ENCODE data around the gene CELF2. TPM values are rescaled to one million over a fixed set of nuclear protein-coding genes. Genes with fewer than 3 reads are reported as not detected.

The CELF2 gene
- total and polyA plus RNA-seq, 2 experiments from 2014 or later = 14.4 to 26.5 TPM

DNA sequence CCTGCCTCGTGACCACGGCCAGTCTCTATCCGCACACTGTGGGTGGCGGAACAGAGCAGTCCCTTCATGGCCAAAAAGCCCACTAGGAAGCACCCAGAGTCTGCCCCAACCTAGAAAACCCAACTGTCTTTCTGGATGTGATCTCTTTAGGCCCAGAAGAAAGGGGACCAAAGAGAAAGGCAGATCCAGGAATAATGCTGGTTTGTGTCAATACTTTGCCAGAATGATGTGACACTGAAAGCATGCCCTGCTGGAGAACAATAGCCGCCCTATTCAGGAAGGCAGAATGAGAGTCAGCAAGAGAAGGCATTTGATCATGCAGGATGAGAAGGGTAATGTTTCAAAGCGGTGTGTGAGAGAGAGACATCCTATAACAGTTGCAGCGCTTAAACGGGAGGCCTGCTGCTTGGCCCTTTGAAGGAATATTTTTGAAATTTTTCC is 319.1 kb downstream of the CELF2 start:
- Histone ChIP-seq H2AFZ (no peak overlapping the region), H3K4me1 (ENCODE audit: insufficient read depth) (no peaks in the 10 kb centered on the region), H3K4me2 (ENCODE audit: unreplicated experiment) (no peak overlapping the region), H3K27me3 (replicated peaks; ENCODE audit: insufficient read depth) (no peaks in the 10 kb centered on the region; the same call in 1 of the 2 replicates), H3K9me3 (ENCODE audit: low read depth) (no peaks in the 10 kb centered on the region), H3K9me2 (ENCODE audit: insufficient read depth) (no peaks in the 10 kb centered on the region), H3K9ac (no peak overlapping the region), H3K79me2 (ENCODE audit: insufficient read depth) (no peaks in the 10 kb centered on the region), H3K36me3 (ENCODE audit: low read depth) (no peaks in the 10 kb centered on the region), H3K4me3 (no peak overlapping the region), H3K27ac (no peak overlapping the region), H3F3A (ENCODE audit: insufficient read depth) (no peaks in the 10 kb centered on the region), H4K20me1 (ENCODE audit: insufficient read depth) (no peaks in the 10 kb centered on the region)
- 30 to 34% methylated on average over 8 of the region's 8 CpGs for WGBS, 2 experiments (ENCODE audit: low coverage in 1 of 2, low lambda C conversion rate in 2 of 2, missing lambda C conversion rate in 2 of 2)
- no peak for TF ChIP-seq EZH2 (IDR thresholded peaks at IDR 0.05; ENCODE audit: insufficient read depth, poor library complexity, severe bottlenecking)
- no peak for TF ChIP-seq EZH2phosphoT487 (IDR thresholded peaks at IDR 0.05; ENCODE audit: insufficient read depth, low read depth)
- DNase-seq = peak; percentile 12
- in situ Hi-C loops (cut with MboI) = no loop called here

DNA sequence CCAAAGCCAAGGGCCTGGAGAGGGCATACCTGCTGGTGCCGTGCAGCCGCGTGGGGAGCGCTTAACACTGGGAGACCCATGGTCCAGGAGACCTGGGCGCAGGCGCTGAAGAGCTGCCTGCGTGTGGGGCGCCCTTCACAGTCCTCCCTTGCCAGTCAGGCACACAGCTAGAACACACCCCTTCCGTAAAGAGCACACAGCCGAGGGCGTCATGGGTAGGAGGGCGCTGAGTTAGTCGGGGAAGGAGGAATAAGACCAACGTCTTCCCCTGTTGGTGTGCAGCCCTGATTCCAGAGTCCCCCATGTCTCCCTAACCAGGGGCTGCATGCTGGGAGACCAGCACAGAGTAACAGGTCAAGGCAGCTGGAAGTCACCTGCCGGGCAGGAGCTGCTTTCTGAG is 319.8 kb downstream of the CELF2 start:
- in situ Hi-C loops (cut with MboI) = no loop called here
- Histone ChIP-seq H3K4me3 (no peak overlapping the region), H3K27me3 (replicated peaks; ENCODE audit: insufficient read depth) (no peaks in the 10 kb centered on the region; the same call in 1 of the 2 replicates), H2AFZ (no peak overlapping the region), H3K79me2 (ENCODE audit: insufficient read depth) (no peaks in the 10 kb centered on the region), H3K9me3 (ENCODE audit: low read depth) (no peaks in the 10 kb centered on the region), H3K4me1 (ENCODE audit: insufficient read depth) (no peaks in the 10 kb centered on the region), H3K36me3 (ENCODE audit: low read depth) (no peaks in the 10 kb centered on the region), H3K9me2 (ENCODE audit: insufficient read depth) (no peaks in the 10 kb centered on the region), H3F3A (ENCODE audit: insufficient read depth) (no peaks in the 10 kb centered on the region), H3K9ac (no peak overlapping the region), H4K20me1 (ENCODE audit: insufficient read depth) (no peaks in the 10 kb centered on the region), H3K4me2 (ENCODE audit: unreplicated experiment) (no peak overlapping the region), H3K27ac (no peak overlapping the region)
- 45 to 52% methylated on average over 14 to 15 of the region's 15 CpGs for WGBS, 2 experiments (ENCODE audit: low coverage in 1 of 2, low lambda C conversion rate in 2 of 2, missing lambda C conversion rate in 2 of 2)
- TF ChIP-seq EZH2phosphoT487 (IDR thresholded peaks at IDR 0.05; ENCODE audit: insufficient read depth, low read depth) (no peak), EZH2 (IDR thresholded peaks at IDR 0.05; ENCODE audit: insufficient read depth, poor library complexity, severe bottlenecking) (no peak)
- DNase-seq = no peak

DNA sequence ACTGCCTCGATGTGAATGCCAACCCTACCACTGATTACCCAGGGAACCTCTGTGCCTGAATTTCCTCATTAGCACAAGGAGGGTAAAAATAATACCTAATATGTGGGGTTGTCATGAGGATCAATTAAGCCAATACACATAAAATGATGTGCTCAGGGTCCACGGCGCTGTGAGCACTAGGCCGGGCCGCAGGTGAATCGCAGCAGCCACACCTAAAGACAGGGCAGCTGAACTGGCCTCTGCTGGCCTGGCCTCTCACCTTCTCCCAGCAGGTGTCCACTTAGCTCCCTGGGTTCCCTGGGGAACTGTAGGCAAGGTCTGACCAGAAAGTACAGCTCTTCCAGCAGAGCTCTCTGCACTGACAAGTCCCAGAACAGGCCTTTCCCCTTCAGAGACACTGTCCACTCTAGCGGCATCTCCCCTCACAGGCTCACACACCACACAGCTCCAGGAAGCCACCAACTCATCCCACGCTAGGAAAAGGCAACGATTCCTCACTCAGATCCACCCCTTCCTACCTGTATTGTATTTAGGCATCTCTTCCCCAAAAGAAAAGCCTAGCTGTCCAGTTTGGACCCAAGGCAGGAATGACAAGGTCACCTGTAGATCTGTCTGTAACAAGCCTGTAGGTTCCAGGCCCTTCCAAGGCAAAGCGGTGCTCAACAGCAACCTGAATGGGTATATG is 320.6 kb downstream of the CELF2 start:
- TF ChIP-seq EZH2phosphoT487 (IDR thresholded peaks at IDR 0.05; ENCODE audit: insufficient read depth, low read depth) (no peak), EZH2 (IDR thresholded peaks at IDR 0.05; ENCODE audit: insufficient read depth, poor library complexity, severe bottlenecking) (no peak)
- no peak for DNase-seq
- Histone ChIP-seq H3K27ac (no peak overlapping the region), H3K27me3 (replicated peaks; ENCODE audit: insufficient read depth) (no peaks in the 10 kb centered on the region; the same call in 1 of the 2 replicates), H2AFZ (no peak overlapping the region), H4K20me1 (ENCODE audit: insufficient read depth) (no peaks in the 10 kb centered on the region), H3K4me3 (no peak overlapping the region), H3K4me2 (ENCODE audit: unreplicated experiment) (no peak overlapping the region), H3F3A (ENCODE audit: insufficient read depth) (no peaks in the 10 kb centered on the region), H3K9me2 (ENCODE audit: insufficient read depth) (no peaks in the 10 kb centered on the region), H3K79me2 (ENCODE audit: insufficient read depth) (no peaks in the 10 kb centered on the region), H3K4me1 (ENCODE audit: insufficient read depth) (no peaks in the 10 kb centered on the region), H3K9ac (no peak overlapping the region), H3K36me3 (ENCODE audit: low read depth) (no peaks in the 10 kb centered on the region), H3K9me3 (ENCODE audit: low read depth) (no peaks in the 10 kb centered on the region)
- WGBS, 2 experiments (ENCODE audit: low coverage in 1 of 2, low lambda C conversion rate in 2 of 2, missing lambda C conversion rate in 2 of 2) = 69 to 72% methylated on average over 10 of the region's 10 CpGs
- in situ Hi-C loops (cut with MboI) = no loop called here

DNA sequence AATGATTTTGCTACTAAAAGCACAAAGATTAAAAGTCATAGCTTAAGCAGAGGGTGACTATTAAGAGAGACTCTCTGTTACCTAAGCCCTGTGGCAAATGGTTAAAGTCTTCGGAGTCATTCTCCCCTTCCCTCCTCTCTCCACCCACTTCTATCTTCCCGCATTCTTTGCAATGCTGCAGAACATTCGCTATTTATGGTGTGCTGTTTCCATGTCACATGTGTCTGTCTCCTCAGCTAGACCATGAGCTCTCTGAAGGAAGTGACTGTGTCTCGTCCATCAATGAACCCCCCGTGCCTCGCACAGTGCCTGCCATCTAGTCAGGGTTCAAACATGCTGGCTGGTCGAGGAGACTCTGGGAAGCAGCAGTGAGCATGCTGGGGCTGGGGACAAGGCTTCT is 321.3 kb downstream of the CELF2 start:
- no peak for DNase-seq

More for the DNA sequence above, 321.3 kb downstream of the CELF2 start:
- TF ChIP-seq EZH2phosphoT487 (IDR thresholded peaks at IDR 0.05; ENCODE audit: insufficient read depth, low read depth) (no peak), EZH2 (IDR thresholded peaks at IDR 0.05; ENCODE audit: insufficient read depth, poor library complexity, severe bottlenecking) (no peak)
- 11 to 14% methylated on average over 7 of the region's 7 CpGs for WGBS, 2 experiments (ENCODE audit: low coverage in 1 of 2, low lambda C conversion rate in 2 of 2, missing lambda C conversion rate in 2 of 2)
- no peaks in the 10 kb centered on the region for H3K4me1 ChIP-seq (ENCODE audit: insufficient read depth)
- no peak overlapping the region for H3K4me2 ChIP-seq (ENCODE audit: unreplicated experiment)
- H3K9me3 ChIP-seq (ENCODE audit: low read depth) = no peaks in the 10 kb centered on the region
- H3K27me3 ChIP-seq (replicated peaks; ENCODE audit: insufficient read depth) = no peaks in the 10 kb centered on the region; the same call in 1 of the 2 replicates
- no peaks in the 10 kb centered on the region for H3F3A ChIP-seq (ENCODE audit: insufficient read depth)
- no peak overlapping the region for H3K27ac ChIP-seq
- H4K20me1 ChIP-seq (ENCODE audit: insufficient read depth) = no peaks in the 10 kb centered on the region
- in situ Hi-C loops (cut with MboI) = no loop called here
- H3K79me2 ChIP-seq (ENCODE audit: insufficient read depth) = no peaks in the 10 kb centered on the region
- H3K4me3 ChIP-seq = no peak overlapping the region
- no peaks in the 10 kb centered on the region for H3K9me2 ChIP-seq (ENCODE audit: insufficient read depth)
- H3K9ac ChIP-seq = no peak overlapping the region
- no peak overlapping the region for H2AFZ ChIP-seq
- no peaks in the 10 kb centered on the region for H3K36me3 ChIP-seq (ENCODE audit: low read depth)

Data from GM23248 (cell line).